Activated CD8-positive, alpha-beta memory T cell treated with anti-CD3 and anti-CD28 coated beads, Interleukin-2, amount 50 U/mL, for 1 hour (primary cell): ENCODE measurements around the gene VPS45.
A peak's percentile ranks its signal among the peaks of the same experiment; 100 is the strongest.
"Not testable (repeated sequence)": the region's sequence is repeated elsewhere in the genome, so short reads cannot be mapped to it uniquely, and the experiment has no call there.

Experiments used
- DNase-seq: peaks from one replicate; pipeline ENCODE4 v3.0.0-alpha.2; 2020; ENCODE audit errors: extremely low read depth

Gene VPS45

GRCh38 chr1:150067184-150068108 is at the start of gene VPS45:
Gene VPS45 (plus strand): TSS chr1:150067776. CDS start chr1:150067858, 82 bp downstream.
- peak; percentile 50 for DNase-seq

GRCh38 chr1:150018165-150018564 is 49.4 kb upstream of the VPS45 start:
- DNase-seq = no peak

GRCh38 chr1:150020711-150021110 is 46.9 kb upstream of the VPS45 start:
- no peak for DNase-seq

- no peak for DNase-seq
These were observed 46.3 kb upstream of the VPS45 start for GRCh38 chr1:150021191-150021694.

GRCh38 chr1:150022357-150022756 is 45.2 kb upstream of the VPS45 start:
- no peak for DNase-seq

- no peak for DNase-seq
These were observed 43.4 kb upstream of the VPS45 start for GRCh38 chr1:150024156-150024555.

- no peak for DNase-seq
These were observed 39.3 kb upstream of the VPS45 start for GRCh38 chr1:150028322-150028721.

GRCh38 chr1:150034336-150034735 is 33.2 kb upstream of the VPS45 start:
- DNase-seq = no peak

- no peak for DNase-seq
These were observed 17.6 kb upstream of the VPS45 start for GRCh38 chr1:150049926-150050325.

GRCh38 chr1:150051089-150051373 is 16.5 kb upstream of the VPS45 start:
- no peak for DNase-seq

- not testable (repeated sequence) for DNase-seq
These were observed 15.6 kb upstream of the VPS45 start for GRCh38 chr1:150051905-150052412.

GRCh38 chr1:150053926-150054325 is 13.7 kb upstream of the VPS45 start:
- DNase-seq = no peak

- not testable (repeated sequence) for DNase-seq
These were observed 12.1 kb upstream of the VPS45 start for GRCh38 chr1:150055507-150055906.

- DNase-seq = no peak
These were observed 11.2 kb upstream of the VPS45 start for GRCh38 chr1:150056407-150056806.

- DNase-seq = no peak
These were observed 7.3 kb upstream of the VPS45 start for GRCh38 chr1:150060260-150060659.

GRCh38 chr1:150061632-150062101 is 5.9 kb upstream of the VPS45 start:
- DNase-seq = no peak

- DNase-seq = no peak
These were observed 5.5 kb upstream of the VPS45 start for GRCh38 chr1:150062113-150062512.

- no peak for DNase-seq
These were observed 2.2 kb upstream of the VPS45 start for GRCh38 chr1:150065184-150065871.

- DNase-seq = no peak
These were observed 1.2 kb upstream of the VPS45 start for GRCh38 chr1:150066328-150066727.

- no peak for DNase-seq
These were observed 765 bp upstream of the VPS45 start for GRCh38 chr1:150066838-150067183.

- no peak for DNase-seq
These were observed 496 bp downstream of the VPS45 start for GRCh38 chr1:150068109-150068435.

GRCh38 chr1:150069923-150070322 is 2.3 kb downstream of the VPS45 start:
- no peak for DNase-seq

GRCh38 chr1:150072959-150073358 is 5.4 kb downstream of the VPS45 start:
- DNase-seq = no peak
